Non-pigmented ciliary epithelial cell (primary cell): Measurements from ENCODE around the gene C1S.
"Not testable (repeated sequence)": the region's sequence is repeated elsewhere in the genome, so short reads cannot be mapped to it uniquely, and the experiment has no call there.

ENCODE experiments used
- DNase-seq: peaks from one replicate; pipeline ENCODE4 v3.0.0-alpha.2; 2010; ENCODE audit warnings: low read depth

C1S gene

DNA sequence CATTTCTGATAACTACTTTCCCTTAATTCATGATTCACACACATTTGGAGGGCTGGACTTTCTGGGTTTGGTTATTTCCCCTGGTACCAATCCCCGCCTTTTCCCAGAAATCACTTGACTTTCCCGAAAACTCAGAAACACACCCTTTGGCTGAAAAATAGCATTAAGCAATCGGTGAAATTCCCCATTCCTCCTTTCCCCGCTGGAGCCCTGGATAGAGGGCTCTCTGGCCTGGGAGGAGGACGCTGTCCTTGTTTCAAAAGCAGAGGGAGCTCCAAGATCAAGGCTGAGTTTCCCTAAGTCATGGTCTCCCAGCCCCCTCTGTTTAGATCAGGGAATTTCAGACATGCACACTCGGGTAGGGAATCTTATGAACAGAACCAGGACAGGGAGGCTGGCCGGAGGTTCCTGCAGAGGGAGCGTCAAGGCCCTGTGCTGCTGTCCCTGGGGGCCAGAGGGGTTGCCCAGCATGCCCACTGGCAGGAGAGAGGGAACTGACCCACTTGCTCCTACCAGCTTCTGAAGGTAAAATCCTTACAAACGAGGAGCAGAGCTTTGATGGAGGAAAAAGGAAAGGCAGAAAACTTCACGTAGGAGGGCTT, at the start of gene C1S:
C1S (plus strand) TSS at position 366 of the 602 bp plus-strand sequence. CDS start 1,195 bp downstream, outside the sequence.
- DNase-seq: peak; percentile 88

DNA sequence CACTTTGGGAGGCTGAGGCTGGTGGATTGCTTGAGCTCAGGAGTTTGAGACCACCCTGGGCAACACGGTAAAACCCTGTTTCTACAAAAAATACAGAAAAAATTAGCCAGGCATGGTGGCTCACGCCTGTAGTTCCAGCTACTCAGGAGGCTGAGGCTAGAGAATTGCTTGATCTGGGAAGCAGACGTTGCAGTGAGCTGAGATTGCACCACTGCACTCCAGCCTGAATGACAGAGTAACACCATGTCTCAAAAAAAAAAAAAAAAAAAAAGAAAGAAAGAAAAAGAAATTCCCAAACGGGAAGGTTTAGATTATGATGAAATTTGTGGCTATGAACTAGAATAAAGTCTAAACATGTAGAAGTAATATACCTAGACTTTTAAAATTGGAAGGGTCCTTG, 49.1 kb upstream of the C1S start:
- DNase-seq: not testable (repeated sequence)

- no peak for DNase-seq
These were observed 48.4 kb upstream of the C1S start for GRCh38 chr12:7012024-7012607.

DNA sequence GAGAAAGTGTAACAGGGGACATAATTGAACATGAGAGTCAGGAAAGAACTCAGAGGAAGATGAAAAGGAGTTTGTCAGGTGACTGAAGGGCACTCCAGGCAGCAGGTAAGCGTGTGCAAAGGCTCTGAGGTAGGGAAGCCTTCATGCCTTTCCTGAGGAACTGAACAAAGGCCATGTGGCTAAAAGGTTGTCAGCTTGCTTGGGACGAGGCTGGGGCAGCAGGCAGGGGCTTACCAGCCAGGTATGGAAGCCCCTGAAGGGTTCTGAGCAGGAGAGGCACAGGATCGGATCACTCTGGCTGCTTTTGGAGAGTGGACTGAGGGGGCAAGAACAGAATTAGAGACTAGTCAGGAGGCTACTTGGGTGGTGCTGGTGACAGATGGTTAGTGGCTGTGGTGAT, 47.4 kb upstream of the C1S start:
- DNase-seq: no peak

- no peak for DNase-seq
These were observed 44.8 kb upstream of the C1S start for GRCh38 chr12:7015555-7016370.

GRCh38 chr12:7016958-7017571, 43.5 kb upstream of the C1S start:
- no peak for DNase-seq

GRCh38 chr12:7017870-7018349, 42.6 kb upstream of the C1S start:
- no peak for DNase-seq

DNA sequence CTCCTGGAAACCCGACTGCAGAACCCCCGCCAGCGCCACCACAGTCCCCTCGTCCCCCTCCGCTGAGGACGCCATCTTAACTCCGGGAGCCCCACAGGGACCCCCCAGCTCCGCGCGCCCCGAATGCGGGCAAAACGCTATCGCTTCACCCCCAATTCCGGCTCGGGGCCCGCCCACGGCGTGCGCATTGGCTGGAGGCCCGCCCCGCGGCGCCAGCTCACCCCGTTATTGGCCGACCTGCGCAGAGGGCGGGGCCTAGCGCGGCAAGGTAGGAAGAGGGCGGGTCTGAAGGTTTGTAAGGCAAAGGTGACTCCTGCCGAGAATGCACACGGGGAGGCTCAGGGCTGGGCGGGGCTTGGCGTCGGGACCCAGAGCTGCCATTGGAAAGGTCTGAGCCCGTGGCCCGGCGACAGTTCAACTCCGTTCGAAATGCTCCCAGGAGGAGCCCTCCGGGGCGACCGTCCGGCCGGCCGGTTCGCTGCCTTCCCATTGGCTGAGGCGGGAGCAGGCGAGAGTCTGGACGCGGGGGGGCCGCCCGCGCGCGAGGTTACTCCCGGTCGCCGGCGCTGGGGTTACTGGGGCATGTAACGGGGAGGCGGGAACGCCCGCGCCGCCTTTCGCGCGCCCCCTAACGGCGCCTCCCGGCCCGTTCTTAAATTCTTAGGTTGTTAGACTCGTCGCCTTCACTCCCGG, 42.0 kb upstream of the C1S start, which contains the start of gene LPCAT3:
LPCAT3 (minus strand) TSS at position 127 of the 693 bp plus-strand sequence; CDS start at position 75, 52 bp downstream.
- peak; percentile 71 for DNase-seq

- no peak for DNase-seq
These were observed 41.4 kb upstream of the C1S start for GRCh38 chr12:7019043-7019569.

- DNase-seq: no peak
These were observed 38.6 kb upstream of the C1S start for GRCh38 chr12:7021956-7022355.

GRCh38 chr12:7023114-7023513, 37.4 kb upstream of the C1S start:
- no peak for DNase-seq

- no peak for DNase-seq
These were observed 33.7 kb upstream of the C1S start for GRCh38 chr12:7026854-7027253.

DNA sequence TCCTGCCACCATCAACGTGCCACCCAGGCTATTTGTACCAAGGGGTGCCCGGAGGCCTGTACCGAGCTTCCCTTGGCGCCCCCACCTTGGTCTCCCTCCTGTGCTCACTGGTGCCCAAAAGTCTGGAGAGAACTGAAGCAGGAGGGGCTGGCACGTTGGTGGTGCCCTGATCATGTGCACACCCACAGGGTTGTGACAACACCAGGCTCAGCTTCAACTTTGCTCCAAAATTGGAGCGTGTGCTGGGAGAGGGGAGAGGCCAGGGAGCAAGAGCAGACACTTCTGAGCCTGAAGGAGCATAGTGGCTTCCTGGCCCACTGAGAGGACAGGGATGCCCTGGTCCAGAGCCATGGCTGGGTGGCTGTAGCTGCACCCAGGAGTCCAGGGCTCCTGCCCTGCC, 29.2 kb upstream of the C1S start:
- no peak for DNase-seq

GRCh38 chr12:7032990-7033389, 27.5 kb upstream of the C1S start:
- no peak for DNase-seq

- no peak for DNase-seq
These were observed 26.1 kb upstream of the C1S start for GRCh38 chr12:7034464-7034863.

- DNase-seq: no peak
These were observed 25.1 kb upstream of the C1S start for GRCh38 chr12:7035463-7035862.

- not testable (repeated sequence) for DNase-seq
These were observed 23.1 kb upstream of the C1S start for GRCh38 chr12:7037411-7037810.

DNA sequence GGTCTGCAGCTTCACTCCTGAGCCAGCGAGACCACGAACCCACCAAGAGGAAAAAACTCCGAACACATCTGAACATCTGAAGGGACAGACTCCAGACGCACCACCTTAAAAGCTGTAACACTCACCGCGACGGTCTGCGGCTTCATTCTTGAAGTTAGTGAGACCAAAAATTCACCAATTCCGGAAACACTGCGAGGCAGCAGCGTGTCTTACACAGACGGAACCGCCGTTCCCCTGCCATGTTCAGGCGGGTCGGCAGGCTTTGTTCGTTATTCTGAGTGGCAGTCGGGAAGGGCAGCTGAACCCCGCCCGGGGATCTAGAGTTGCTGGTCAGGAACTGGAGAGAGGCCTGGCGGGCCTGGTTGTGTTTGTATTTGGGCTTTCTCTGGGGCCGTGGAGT, 21.9 kb upstream of the C1S start:
- DNase-seq: no peak

DNA sequence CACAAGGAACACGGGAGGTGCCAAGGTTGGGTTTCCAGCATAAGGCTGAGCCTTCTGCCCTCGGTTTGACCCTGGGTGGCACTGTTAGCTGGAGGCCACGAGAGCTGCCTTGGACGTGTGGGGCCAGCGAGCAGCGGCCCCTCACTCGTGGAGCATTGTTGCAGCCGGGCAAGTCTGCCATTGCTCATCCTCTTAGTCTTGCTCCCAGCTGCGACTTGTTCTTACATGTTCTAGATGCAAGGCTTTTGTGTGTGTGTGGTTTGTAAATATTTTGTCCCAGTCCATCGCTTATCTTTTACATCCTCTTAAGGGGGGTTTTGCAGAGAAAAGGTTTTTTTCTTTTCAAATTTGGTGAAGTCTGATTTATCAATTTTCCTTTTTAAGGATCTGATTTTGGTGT, 21.1 kb upstream of the C1S start:
- DNase-seq: no peak

DNA sequence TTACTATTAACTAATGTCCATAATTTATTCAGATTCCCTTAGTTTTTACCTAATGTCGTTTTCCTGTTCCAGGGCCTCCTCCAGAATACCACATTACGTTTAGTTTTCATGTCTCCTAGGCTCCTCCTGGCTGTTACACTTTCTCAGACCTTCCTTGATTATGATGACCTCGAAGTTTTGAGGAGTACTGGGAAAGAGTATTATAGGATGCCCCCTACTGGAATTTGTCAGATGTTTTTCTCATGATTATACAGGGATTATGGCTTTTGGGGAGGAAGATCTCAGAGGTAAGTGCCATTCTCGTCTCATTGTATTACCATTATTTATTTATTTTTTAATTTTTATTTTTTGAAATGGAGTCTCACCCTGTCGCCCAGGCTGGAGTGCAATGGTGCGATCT, 17.7 kb upstream of the C1S start:
- DNase-seq: no peak

DNA sequence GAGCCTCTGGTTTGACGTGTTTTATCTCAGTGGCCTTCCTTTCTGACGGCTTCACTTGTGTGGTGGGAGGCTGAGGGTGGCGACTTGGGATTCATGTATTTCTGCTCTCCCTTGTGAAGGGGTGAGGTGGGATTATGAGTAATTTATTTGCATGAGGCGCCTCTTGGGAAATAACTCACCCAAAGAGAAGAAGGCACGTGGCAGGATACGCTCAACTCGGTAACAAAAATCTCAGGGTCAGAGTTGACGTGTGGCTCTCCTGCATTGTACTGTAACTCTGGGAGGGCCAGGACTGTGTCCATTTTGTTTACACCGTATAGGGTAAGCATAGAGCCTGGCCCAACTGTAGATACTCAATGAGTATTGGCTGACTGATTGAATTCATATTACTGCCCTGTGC, 14.6 kb upstream of the C1S start:
- DNase-seq: no peak
